ENCODE measurements around the gene CLASP2.

GRCh38 chr3:33758281-33758680, 40.2 kb upstream of the CLASP2 start:
- TF ChIP-seq, protein P1, sequence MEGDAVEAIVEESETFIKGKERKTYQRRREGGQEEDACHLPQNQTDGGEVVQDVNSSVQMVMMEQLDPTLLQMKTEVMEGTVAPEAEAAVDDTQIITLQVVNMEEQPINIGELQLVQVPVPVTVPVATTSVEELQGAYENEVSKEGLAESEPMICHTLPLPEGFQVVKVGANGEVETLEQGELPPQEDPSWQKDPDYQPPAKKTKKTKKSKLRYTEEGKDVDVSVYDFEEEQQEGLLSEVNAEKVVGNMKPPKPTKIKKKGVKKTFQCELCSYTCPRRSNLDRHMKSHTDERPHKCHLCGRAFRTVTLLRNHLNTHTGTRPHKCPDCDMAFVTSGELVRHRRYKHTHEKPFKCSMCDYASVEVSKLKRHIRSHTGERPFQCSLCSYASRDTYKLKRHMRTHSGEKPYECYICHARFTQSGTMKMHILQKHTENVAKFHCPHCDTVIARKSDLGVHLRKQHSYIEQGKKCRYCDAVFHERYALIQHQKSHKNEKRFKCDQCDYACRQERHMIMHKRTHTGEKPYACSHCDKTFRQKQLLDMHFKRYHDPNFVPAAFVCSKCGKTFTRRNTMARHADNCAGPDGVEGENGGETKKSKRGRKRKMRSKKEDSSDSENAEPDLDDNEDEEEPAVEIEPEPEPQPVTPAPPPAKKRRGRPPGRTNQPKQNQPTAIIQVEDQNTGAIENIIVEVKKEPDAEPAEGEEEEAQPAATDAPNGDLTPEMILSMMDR (IDR thresholded peaks at IDR 0.05) = no peak
- no peak for TF ChIP-seq POLR2A (IDR thresholded peaks at IDR 0.05)
- TF ChIP-seq EP300 (IDR thresholded peaks at IDR 0.05) = no peak
